OCI-LY1 (cell line): ENCODE data around the gene ATXN1.
A peak's percentile ranks its signal among the peaks of the same experiment; 100 is the strongest.

Experiments
- H2AFZ ChIP-seq: fragments of 200-600 bp; sonication (generic), shearing (Covaris generic); 2 replicates; pipeline ENCODE4 v1.6.0; 2014; ENCODE audit warnings: antibody characterized with exemption, mild to moderate bottlenecking, low read length
- H3F3A ChIP-seq: fragments of 200-600 bp; sonication (generic), shearing (Covaris generic); 2 replicates; pipeline ENCODE4 v1.6.0; 2014; ENCODE audit warnings: mild to moderate bottlenecking, antibody characterized with exemption, low read length, moderate library complexity; ENCODE audit not compliant: insufficient read depth
- H3K27ac ChIP-seq: fragments of 200-600 bp; sonication (generic); 2 replicates; pipeline ENCODE4 v1.5.1; 2014; ENCODE audit warnings: low read length, mixed run types, mild to moderate bottlenecking, low read depth; ENCODE audit not compliant: poor library complexity, severe bottlenecking
- H3K27me3 ChIP-seq: fragments of 200-600 bp; sonication (generic); 2 replicates; pipeline ENCODE4 v1.6.0; 2014; ENCODE audit warnings: antibody characterized with exemption, mild to moderate bottlenecking, low read length, moderate library complexity; ENCODE audit not compliant: insufficient read depth
- H3K36me3 ChIP-seq: fragments of 200-600 bp; sonication (generic); 2 replicates; pipeline ENCODE4 v1.6.1; 2014; ENCODE audit warnings: mild to moderate bottlenecking, antibody characterized with exemption, low read length, moderate library complexity, mixed read lengths; ENCODE audit not compliant: insufficient read depth
- H3K4me1 ChIP-seq: fragments of 200-600 bp; sonication (generic); 2 replicates; pipeline ENCODE4 v1.5.1; 2014; ENCODE audit warnings: mild to moderate bottlenecking, low read length, moderate library complexity; ENCODE audit not compliant: insufficient read depth, severe bottlenecking
- H3K4me2 ChIP-seq: fragments of 200-600 bp; sonication (generic), shearing (Covaris generic); 2 replicates; pipeline ENCODE4 v1.6.1; 2014; ENCODE audit warnings: low read length
- H3K4me3 ChIP-seq: fragments of 200-600 bp; sonication (generic); 2 replicates; pipeline ENCODE4 v1.5.1; 2014; ENCODE audit warnings: low read length, low read depth, mild to moderate bottlenecking, mixed read lengths; ENCODE audit not compliant: poor library complexity, severe bottlenecking
- H3K79me2 ChIP-seq: fragments of 200-600 bp; shearing (Covaris generic); 2 replicates; pipeline ENCODE4 v1.6.1; 2016; ENCODE audit warnings: mixed run types, low read length, mixed read lengths; ENCODE audit not compliant: insufficient read depth
- H3K9ac ChIP-seq: fragments of 200-600 bp; sonication (generic), shearing (Covaris generic); 2 replicates; pipeline ENCODE4 v1.6.1; 2014; ENCODE audit warnings: mild to moderate bottlenecking, low read length, mixed read lengths
- H3K9me2 ChIP-seq: fragments of 200-600 bp; sonication (generic), shearing (Covaris generic); 2 replicates; pipeline ENCODE4 v1.6.1; 2014; ENCODE audit warnings: low read depth, mild to moderate bottlenecking, low read length, mixed read lengths
- H3K9me3 ChIP-seq: fragments of 200-600 bp; shearing (Covaris generic); 2 replicates; pipeline ENCODE4 v1.6.1; 2014; ENCODE audit warnings: low read length, mixed read lengths
- H4K20me1 ChIP-seq: fragments of 200-600 bp; sonication (generic), shearing (Covaris generic); 2 replicates; pipeline ENCODE4 v1.6.0; 2016; ENCODE audit warnings: mild to moderate bottlenecking, low read length; ENCODE audit not compliant: insufficient read depth
- EZH2 ChIP-seq: fragments of 200-600 bp; sonication (generic), shearing (Covaris generic); IDR thresholded peaks from 2 replicates; pipeline ENCODE4 v1.8.0; 2017; ENCODE audit warnings: borderline replicate concordance, mixed run types, mild to moderate bottlenecking, antibody characterized with exemption, low read length, moderate library complexity, mixed read lengths
- TF ChIP-seq, protein P1 (sequence below): fragments of 200-600 bp; sonication (generic), shearing (Covaris generic); IDR thresholded peaks from 2 replicates; pipeline ENCODE4 v1.5.1; 2017; ENCODE audit warnings: mild to moderate bottlenecking, antibody characterized with exemption, low read length, moderate library complexity, mixed read lengths

The ATXN1 gene

GRCh38 chr6:16415677-16416076, 345.6 kb downstream of the ATXN1 start:
- no peak overlapping the region for H3K9ac ChIP-seq
- H3K36me3 ChIP-seq = no peaks in the 10 kb centered on the region
- H3K9me2 ChIP-seq = no peaks in the 10 kb centered on the region
- no peak overlapping the region for H3K27ac ChIP-seq
- no peak overlapping the region for H3K4me3 ChIP-seq
- H3K79me2 ChIP-seq = no peaks in the 10 kb centered on the region
- H4K20me1 ChIP-seq = no peaks in the 10 kb centered on the region
- no peaks in the 10 kb centered on the region for H3F3A ChIP-seq
- no peaks in the 10 kb centered on the region for H3K27me3 ChIP-seq
- H3K4me2 ChIP-seq = no peak overlapping the region
- no peak overlapping the region for H2AFZ ChIP-seq
- H3K9me3 ChIP-seq = no peaks in the 10 kb centered on the region
- H3K4me1 ChIP-seq = peaks cover 26% of the 10 kb centered on the region
- TF ChIP-seq, protein P1, sequence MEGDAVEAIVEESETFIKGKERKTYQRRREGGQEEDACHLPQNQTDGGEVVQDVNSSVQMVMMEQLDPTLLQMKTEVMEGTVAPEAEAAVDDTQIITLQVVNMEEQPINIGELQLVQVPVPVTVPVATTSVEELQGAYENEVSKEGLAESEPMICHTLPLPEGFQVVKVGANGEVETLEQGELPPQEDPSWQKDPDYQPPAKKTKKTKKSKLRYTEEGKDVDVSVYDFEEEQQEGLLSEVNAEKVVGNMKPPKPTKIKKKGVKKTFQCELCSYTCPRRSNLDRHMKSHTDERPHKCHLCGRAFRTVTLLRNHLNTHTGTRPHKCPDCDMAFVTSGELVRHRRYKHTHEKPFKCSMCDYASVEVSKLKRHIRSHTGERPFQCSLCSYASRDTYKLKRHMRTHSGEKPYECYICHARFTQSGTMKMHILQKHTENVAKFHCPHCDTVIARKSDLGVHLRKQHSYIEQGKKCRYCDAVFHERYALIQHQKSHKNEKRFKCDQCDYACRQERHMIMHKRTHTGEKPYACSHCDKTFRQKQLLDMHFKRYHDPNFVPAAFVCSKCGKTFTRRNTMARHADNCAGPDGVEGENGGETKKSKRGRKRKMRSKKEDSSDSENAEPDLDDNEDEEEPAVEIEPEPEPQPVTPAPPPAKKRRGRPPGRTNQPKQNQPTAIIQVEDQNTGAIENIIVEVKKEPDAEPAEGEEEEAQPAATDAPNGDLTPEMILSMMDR = no peak
- TF ChIP-seq EZH2 = no peak

DNA sequence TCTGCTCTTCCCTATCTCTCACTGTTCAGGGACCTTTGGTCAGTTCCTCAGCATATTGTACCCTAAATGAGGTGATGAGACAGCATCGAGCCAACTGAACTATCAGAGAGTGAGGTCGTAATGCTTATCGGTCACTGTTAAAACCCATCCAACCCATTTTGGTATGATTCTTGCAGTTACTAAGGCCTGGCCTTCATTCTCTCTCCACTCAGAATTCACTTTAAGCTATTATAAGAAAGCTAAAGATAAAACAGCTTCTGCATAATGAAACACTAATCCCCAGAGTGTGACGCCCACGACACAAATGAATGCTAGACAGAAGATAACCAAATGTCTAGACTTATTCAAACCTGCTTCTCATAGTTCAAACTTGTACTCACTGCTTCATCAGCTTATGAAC, 347.1 kb downstream of the ATXN1 start:
- H3K4me2 ChIP-seq = no peak overlapping the region
- no peak overlapping the region for H3K27ac ChIP-seq
- no peak overlapping the region for H3K4me3 ChIP-seq
- H3K9me2 ChIP-seq = no peaks in the 10 kb centered on the region
- H3K79me2 ChIP-seq = no peaks in the 10 kb centered on the region
- TF ChIP-seq EZH2 = no peak
- TF ChIP-seq, protein P1 = no peak
- no peaks in the 10 kb centered on the region for H3K27me3 ChIP-seq
- H3K36me3 ChIP-seq = no peaks in the 10 kb centered on the region
- H3F3A ChIP-seq = no peaks in the 10 kb centered on the region
- H2AFZ ChIP-seq = no peak overlapping the region
- no peaks in the 10 kb centered on the region for H4K20me1 ChIP-seq
- peaks cover 13% of the 10 kb centered on the region for H3K4me1 ChIP-seq
- H3K9ac ChIP-seq = no peak overlapping the region
- H3K9me3 ChIP-seq = no peaks in the 10 kb centered on the region

- no peak overlapping the region for H2AFZ ChIP-seq
- peak overlapping the region; percentile 35 for H3K4me2 ChIP-seq
- H4K20me1 ChIP-seq = no peaks in the 10 kb centered on the region
These were observed 347.9 kb downstream of the ATXN1 start for GRCh38 chr6:16413399-16413798.

More at GRCh38 chr6:16413399-16413798, 347.9 kb downstream of the ATXN1 start:
- Histone ChIP-seq H3K4me1 (peaks cover 13% of the 10 kb centered on the region), H3K27ac (no peak overlapping the region), H3K27me3 (no peaks in the 10 kb centered on the region), H3K36me3 (no peaks in the 10 kb centered on the region), H3K9ac (no peak overlapping the region), H3K9me2 (no peaks in the 10 kb centered on the region), H3K79me2 (no peaks in the 10 kb centered on the region), H3F3A (no peaks in the 10 kb centered on the region), H3K4me3 (no peak overlapping the region), H3K9me3 (no peaks in the 10 kb centered on the region)
- no peak for TF ChIP-seq EZH2
- TF ChIP-seq, protein P1 = no peak
